ENCODE data around the gene HINT2.

Gene HINT2

GRCh38 chr9:35847792-35848572, 33.1 kb upstream of the HINT2 start:
- Histone ChIP-seq H3K9ac (ENCODE audit: low read length) (peak overlapping the region; percentile 11; the same call in 1 of the 2 replicates), H2AFZ (ENCODE audit: low read depth, low read length) (no peak overlapping the region), H3K4me2 (ENCODE audit: low read length) (peak overlapping the region; percentile 50), H3K4me3 (ENCODE audit: low read length) (no peak overlapping the region), H3K9me3 (ENCODE audit: insufficient read depth, low read length) (no peaks in the 10 kb centered on the region), H3K27me3 (ENCODE audit: low read depth, low read length) (no peaks in the 10 kb centered on the region), H3K36me3 (replicated peaks; ENCODE audit: low read depth, low read length) (peaks cover 7% of the 10 kb centered on the region), H3K27ac (ENCODE audit: low read length) (peak overlapping the region; percentile 61), H4K20me1 (ENCODE audit: insufficient read depth, low read length) (no peaks in the 10 kb centered on the region), H3K4me1 (ENCODE audit: low read length) (peaks cover 38% of the 10 kb centered on the region), H3K79me2 (ENCODE audit: low read length) (no peaks in the 10 kb centered on the region)
- TF ChIP-seq CTCF (IDR thresholded peaks at IDR 0.05; ENCODE audit: low read depth, low read length) (no peak), EZH2phosphoT487 (IDR thresholded peaks at IDR 0.05; ENCODE audit: low read depth) (no peak)

- H3K27ac ChIP-seq (ENCODE audit: low read length), result no peak overlapping the region
- H3K9me3 ChIP-seq (ENCODE audit: insufficient read depth, low read length), result no peaks in the 10 kb centered on the region
- H3K9ac ChIP-seq (ENCODE audit: low read length), result no peak overlapping the region
- H3K4me3 ChIP-seq (ENCODE audit: low read length), result no peak overlapping the region
- H3K36me3 ChIP-seq (replicated peaks; ENCODE audit: low read depth, low read length), result peaks cover 13% of the 10 kb centered on the region
- TF ChIP-seq EZH2phosphoT487 (IDR thresholded peaks at IDR 0.05; ENCODE audit: low read depth), result no peak
- TF ChIP-seq CTCF (IDR thresholded peaks at IDR 0.05; ENCODE audit: low read depth, low read length), result no peak
- H3K4me1 ChIP-seq (ENCODE audit: low read length), result peaks cover 47% of the 10 kb centered on the region
- H3K79me2 ChIP-seq (ENCODE audit: low read length), result no peaks in the 10 kb centered on the region
- no peaks in the 10 kb centered on the region for H4K20me1 ChIP-seq (ENCODE audit: insufficient read depth, low read length)
- H3K27me3 ChIP-seq (ENCODE audit: low read depth, low read length), result no peaks in the 10 kb centered on the region
- no peak overlapping the region for H2AFZ ChIP-seq (ENCODE audit: low read depth, low read length)
- no peak overlapping the region; the same call in 1 of the 2 replicates for H3K4me2 ChIP-seq (ENCODE audit: low read length)
Measured at GRCh38 chr9:35845824-35846771, 31.3 kb upstream of the HINT2 start.

DNA sequence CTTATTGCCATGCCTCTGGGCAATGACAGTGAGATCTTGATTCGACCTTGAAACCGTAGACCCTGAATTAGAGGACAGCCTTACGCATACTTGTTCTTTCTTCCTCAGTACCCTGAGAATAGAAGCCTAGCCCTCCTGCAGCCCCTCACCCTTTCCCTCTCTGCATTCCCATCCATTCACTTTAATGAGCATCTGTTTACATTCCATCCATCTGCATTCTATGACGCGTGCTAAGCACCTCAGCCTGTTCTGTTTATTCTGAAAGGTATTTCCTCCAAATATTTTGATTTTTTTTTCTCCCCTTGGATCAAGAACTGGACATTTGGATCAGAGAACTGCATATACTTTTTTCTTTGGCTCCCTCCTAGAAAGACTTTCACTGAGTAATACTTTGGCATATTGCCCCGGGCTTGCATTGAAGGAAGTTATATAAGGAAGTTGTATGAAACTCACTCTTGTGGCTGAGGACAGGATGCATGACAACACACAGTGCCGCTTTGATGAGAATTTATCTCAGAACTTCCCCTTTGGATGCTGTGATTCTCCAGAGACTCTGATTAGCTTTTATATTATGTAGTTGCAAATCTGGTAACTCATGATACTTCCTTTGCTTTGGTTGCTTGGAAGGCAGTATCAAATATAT, 29.9 kb upstream of the HINT2 start:
- Histone ChIP-seq H3K9ac (ENCODE audit: low read length) (no peak overlapping the region), H3K4me1 (ENCODE audit: low read length) (peaks cover 55% of the 10 kb centered on the region), H3K27me3 (ENCODE audit: low read depth, low read length) (no peaks in the 10 kb centered on the region), H4K20me1 (ENCODE audit: insufficient read depth, low read length) (no peaks in the 10 kb centered on the region), H3K4me2 (ENCODE audit: low read length) (peak overlapping the region; percentile 49), H3K9me3 (ENCODE audit: insufficient read depth, low read length) (no peaks in the 10 kb centered on the region), H2AFZ (ENCODE audit: low read depth, low read length) (no peak overlapping the region), H3K4me3 (ENCODE audit: low read length) (no peak overlapping the region), H3K36me3 (replicated peaks; ENCODE audit: low read depth, low read length) (peaks cover 24% of the 10 kb centered on the region), H3K27ac (ENCODE audit: low read length) (no peak overlapping the region), H3K79me2 (ENCODE audit: low read length) (no peaks in the 10 kb centered on the region)
- no peak for TF ChIP-seq CTCF (IDR thresholded peaks at IDR 0.05; ENCODE audit: low read depth, low read length)
- TF ChIP-seq EZH2phosphoT487 (IDR thresholded peaks at IDR 0.05; ENCODE audit: low read depth), result no peak

Data from OCI-LY3 (cell line).